Progenitor cell of endocrine pancreas (in vitro differentiated cells): ENCODE results near the gene ANO7. TPM values are rescaled to one million over a fixed set of nuclear protein-coding genes. Genes with fewer than 3 reads are reported as not detected.

Source experiments
- DNase-seq: peaks from one replicate; pipeline ENCODE4 v3.0.0; 2021; ENCODE audit warnings: low spot score; ENCODE audit not compliant: unreplicated experiment
- H3K27ac Mint-ChIP-seq: 2 replicates; pipeline ENCODE4 v1.8.0; 2021; ENCODE audit warnings: mild to moderate bottlenecking, moderate library complexity, mixed read lengths
- H3K27me3 Mint-ChIP-seq: 2 replicates; pipeline ENCODE4 v1.8.0; 2021; ENCODE audit warnings: mixed read lengths
- H3K36me3 Mint-ChIP-seq: 2 replicates; pipeline ENCODE4 v1.8.0; 2022; ENCODE audit warnings: mixed read lengths; ENCODE audit not compliant: insufficient read depth
- H3K4me1 Mint-ChIP-seq: 2 replicates; pipeline ENCODE4 v1.8.0; 2021; ENCODE audit warnings: low read depth, mixed read lengths
- H3K4me3 Mint-ChIP-seq: 2 replicates; pipeline ENCODE4 v1.8.0; 2021; ENCODE audit warnings: low read depth, mild to moderate bottlenecking, moderate library complexity, mixed read lengths
- H3K9me3 Mint-ChIP-seq: 2 replicates; pipeline ENCODE4 v1.8.0; 2021; ENCODE audit warnings: low read depth, mixed read lengths
- CTCF ChIP-seq: fragments of 200-600 bp; sonication (generic); IDR thresholded peaks from one replicate; pipeline ENCODE4 v1.5.0; 2021; ENCODE audit warnings: antibody characterized with exemption, mild to moderate bottlenecking; ENCODE audit not compliant: unreplicated experiment
- total RNA-seq: library from RNA; stranded (reverse); gene quantifications from 2 replicates; pipeline ENCODE4 v1.2.1, GENCODE V29; 2021

ANO7 gene
- total RNA-seq, 1 donor from 2014 or later, result 2.5 TPM

- H3K27ac Mint-ChIP-seq, result no peak overlapping the region
- no peak for TF ChIP-seq CTCF
- H3K4me1 Mint-ChIP-seq, result peaks cover 2% of the 10 kb centered on the region
- H3K4me3 Mint-ChIP-seq, result no peak overlapping the region
- H3K36me3 Mint-ChIP-seq, result no peaks in the 10 kb centered on the region
- H3K27me3 Mint-ChIP-seq, result peaks cover 29% of the 10 kb centered on the region
- H3K9me3 Mint-ChIP-seq, result no peaks in the 10 kb centered on the region
- no peak for DNase-seq
Observed at GRCh38 chr2:241213567-241213966, 25.1 kb downstream of the ANO7 start.

- DNase-seq, result no peak
- H3K9me3 Mint-ChIP-seq, result no peaks in the 10 kb centered on the region
- H3K4me3 Mint-ChIP-seq, result no peak overlapping the region
- peaks cover 7% of the 10 kb centered on the region for H3K4me1 Mint-ChIP-seq
- no peak overlapping the region for H3K27ac Mint-ChIP-seq
- no peaks in the 10 kb centered on the region for H3K36me3 Mint-ChIP-seq
- no peak for TF ChIP-seq CTCF
- H3K27me3 Mint-ChIP-seq, result peaks cover 34% of the 10 kb centered on the region
Observed at GRCh38 chr2:241214209-241214608, 25.7 kb downstream of the ANO7 start.

- no peak overlapping the region for H3K27ac Mint-ChIP-seq
- no peak for TF ChIP-seq CTCF
- peaks cover 8% of the 10 kb centered on the region for H3K4me1 Mint-ChIP-seq
- no peaks in the 10 kb centered on the region for H3K36me3 Mint-ChIP-seq
- no peak overlapping the region for H3K4me3 Mint-ChIP-seq
- H3K9me3 Mint-ChIP-seq, result no peaks in the 10 kb centered on the region
- H3K27me3 Mint-ChIP-seq, result peaks cover 35% of the 10 kb centered on the region
- DNase-seq, result no peak
Observed at GRCh38 chr2:241214766-241215165, 26.3 kb downstream of the ANO7 start.

- Mint-ChIP-seq H3K27me3 (peaks cover 39% of the 10 kb centered on the region), H3K4me3 (no peak overlapping the region), H3K36me3 (peaks cover 1% of the 10 kb centered on the region), H3K4me1 (peaks cover 8% of the 10 kb centered on the region), H3K27ac (no peak overlapping the region), H3K9me3 (no peaks in the 10 kb centered on the region)
- no peak for TF ChIP-seq CTCF
- no peak for DNase-seq
Observed at GRCh38 chr2:241215421-241215820, 26.9 kb downstream of the ANO7 start.

GRCh38 chr2:241216211-241216761, 27.8 kb downstream of the ANO7 start:
- no peak for TF ChIP-seq CTCF
- Mint-ChIP-seq H3K4me3 (peak overlapping the region; percentile 51), H3K36me3 (peaks cover 1% of the 10 kb centered on the region), H3K27ac (no peak overlapping the region), H3K4me1 (peaks cover 8% of the 10 kb centered on the region), H3K9me3 (no peaks in the 10 kb centered on the region), H3K27me3 (peaks cover 39% of the 10 kb centered on the region)
- no peak for DNase-seq
